ENCODE measurements around the gene KRTAP10-12.

Gene KRTAP10-12

DNA sequence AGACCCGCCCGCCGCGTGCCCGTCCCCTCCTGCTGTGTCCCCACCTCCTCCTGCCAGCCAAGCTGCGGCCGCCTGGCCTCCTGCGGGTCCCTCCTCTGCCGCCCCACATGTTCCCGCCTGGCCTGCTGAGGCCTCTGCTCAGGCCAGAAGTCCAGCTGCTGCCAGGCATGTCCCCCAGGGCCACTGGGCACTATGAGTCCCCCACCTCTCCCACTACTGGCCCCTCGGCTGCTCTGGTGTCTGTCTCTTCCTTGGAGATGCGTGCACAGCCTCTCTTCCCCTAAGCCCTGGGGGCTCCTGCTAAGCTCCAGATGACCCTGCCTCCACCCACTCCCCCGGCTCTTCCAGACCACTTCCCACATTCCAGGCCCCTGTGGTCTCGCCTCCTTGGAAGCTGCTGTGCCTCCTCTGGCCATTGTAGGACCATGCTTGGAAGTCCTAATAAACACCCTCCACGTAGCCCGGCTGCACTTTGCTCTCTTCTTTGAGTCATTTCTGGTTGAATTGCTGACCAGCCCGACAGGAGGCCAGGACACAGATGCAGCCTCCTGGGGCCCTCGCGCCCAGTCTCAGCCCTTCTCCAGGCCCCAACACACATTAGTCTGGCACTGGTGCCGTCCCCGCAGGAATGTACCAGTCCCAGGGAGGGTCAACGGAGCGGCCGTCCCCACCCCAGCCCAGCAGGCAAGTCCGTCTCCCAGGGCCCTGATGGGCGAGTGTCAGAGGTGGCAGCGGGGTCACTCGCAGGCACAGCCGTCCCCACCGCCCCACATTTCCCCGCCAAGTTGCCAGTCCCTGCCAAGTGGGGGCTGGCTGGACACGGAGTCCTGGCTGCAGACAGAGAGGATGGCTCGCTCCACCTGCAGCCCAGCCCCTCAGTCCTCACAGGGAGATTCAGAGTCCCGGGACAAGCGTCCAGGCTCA is 1.1 kb downstream of the KRTAP10-12 start:
- DNase-seq (ENCODE audit: low read depth, low spot score) = no peak

DNA sequence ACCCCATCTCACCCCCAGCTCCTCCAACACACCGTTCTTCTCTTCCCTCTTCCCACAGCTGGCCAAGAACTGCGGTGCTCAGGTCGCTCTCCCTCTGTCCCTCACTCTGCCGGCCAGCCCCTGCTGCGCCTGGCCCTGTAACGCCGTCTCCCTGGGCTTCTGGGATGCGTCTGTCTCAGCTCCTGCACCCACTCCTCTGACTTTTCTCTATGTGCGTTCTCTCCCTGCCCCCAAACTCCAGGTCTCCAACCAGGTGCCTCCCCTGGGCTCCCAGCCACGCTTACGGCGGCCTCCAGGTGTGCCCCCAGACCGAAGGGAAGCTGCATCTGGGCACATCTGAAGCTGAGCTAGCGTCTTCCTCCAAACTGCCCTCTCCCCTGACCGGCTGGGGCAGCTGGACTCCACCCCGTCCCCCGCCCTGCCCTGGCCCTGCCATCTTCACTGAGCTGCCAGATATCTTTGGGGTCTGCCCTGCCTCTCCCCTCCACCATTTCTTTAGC is 2.6 kb downstream of the KRTAP10-12 start:
- no peak for DNase-seq (ENCODE audit: low read depth, low spot score)

DNA sequence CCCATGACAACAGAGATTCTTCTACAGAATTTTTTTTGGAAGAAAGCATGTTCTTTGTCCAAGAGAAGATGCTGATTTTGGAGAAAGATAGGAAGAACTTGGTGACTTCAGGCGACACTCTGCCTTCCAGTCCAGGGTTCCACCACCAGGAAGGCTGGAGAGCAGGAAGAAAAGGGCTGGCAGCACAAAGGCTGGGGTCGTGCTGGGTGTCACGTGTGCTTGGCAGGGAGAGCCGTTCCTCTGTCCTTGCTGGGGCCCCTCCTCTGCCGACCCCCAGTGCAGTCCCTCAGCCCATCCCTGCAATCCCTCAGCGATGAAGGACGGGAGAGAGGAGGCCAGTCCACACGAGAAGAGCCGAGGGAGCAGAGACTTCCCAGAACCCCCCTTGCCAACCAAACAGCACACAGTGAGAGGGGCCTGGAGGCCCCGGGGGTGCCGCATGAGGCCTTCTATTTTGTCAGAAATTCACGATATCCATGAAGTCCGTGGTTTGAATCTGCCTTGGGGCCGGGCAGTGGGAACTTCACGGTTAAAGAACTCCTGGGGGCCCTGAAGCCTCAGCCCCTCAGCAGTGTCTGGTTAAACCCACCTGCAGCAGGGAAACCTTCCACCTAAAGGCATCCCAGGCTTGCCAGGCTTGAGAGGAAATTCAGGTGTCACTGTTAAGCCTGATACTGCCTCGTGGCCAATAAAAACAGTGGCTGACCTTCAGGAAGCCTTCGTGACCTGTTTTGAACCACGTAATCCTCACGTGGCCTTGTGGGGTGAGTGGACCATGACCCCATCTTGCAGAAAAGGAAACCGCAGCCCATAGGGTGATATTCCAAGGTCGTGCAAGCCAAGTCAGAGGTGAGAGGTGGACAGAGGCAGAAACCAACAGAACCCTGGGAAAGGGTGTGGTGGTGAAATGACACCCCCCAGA is 3.4 kb downstream of the KRTAP10-12 start:
- no peak for DNase-seq (ENCODE audit: low read depth, low spot score)

DNA sequence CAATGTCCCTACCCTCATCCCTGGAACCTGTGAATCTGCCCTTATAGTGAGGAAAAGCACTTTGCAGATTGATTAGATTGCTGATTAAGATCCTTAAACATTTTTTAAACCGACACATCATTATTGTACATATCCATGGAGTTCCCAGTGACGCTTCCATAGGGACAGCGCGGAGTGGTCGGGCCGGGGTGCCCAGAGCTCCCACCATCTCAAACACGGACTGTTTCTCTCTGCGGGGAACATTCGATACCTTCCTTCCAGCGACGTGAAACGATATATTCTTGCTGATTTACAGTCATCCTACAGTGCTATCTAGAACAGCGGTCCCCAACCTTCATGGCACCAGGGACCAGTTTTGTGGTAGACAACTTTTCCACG is 4.0 kb downstream of the KRTAP10-12 start:
- no peak for DNase-seq (ENCODE audit: low read depth, low spot score)

DNA sequence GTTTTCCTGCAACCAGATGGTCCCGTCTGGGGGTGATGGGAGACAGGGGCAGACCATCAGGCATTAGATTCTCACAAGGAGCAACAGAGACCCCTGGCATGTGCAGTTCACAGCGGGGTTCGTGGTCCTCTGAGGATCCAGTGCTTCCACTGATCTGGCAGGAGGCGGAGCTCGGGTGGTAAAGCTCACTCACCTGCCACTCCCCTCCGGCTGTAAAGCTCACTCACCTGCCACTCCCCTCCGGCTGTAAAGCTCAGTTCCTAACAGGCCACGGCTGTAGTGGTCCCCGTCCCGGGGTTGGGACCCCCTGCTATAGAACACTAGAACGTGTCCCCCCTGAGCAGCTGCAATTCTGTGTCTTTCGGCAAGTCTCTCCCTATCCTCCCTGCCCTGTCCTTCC is 4.6 kb downstream of the KRTAP10-12 start:
- no peak for DNase-seq (ENCODE audit: low read depth, low spot score)

DNA sequence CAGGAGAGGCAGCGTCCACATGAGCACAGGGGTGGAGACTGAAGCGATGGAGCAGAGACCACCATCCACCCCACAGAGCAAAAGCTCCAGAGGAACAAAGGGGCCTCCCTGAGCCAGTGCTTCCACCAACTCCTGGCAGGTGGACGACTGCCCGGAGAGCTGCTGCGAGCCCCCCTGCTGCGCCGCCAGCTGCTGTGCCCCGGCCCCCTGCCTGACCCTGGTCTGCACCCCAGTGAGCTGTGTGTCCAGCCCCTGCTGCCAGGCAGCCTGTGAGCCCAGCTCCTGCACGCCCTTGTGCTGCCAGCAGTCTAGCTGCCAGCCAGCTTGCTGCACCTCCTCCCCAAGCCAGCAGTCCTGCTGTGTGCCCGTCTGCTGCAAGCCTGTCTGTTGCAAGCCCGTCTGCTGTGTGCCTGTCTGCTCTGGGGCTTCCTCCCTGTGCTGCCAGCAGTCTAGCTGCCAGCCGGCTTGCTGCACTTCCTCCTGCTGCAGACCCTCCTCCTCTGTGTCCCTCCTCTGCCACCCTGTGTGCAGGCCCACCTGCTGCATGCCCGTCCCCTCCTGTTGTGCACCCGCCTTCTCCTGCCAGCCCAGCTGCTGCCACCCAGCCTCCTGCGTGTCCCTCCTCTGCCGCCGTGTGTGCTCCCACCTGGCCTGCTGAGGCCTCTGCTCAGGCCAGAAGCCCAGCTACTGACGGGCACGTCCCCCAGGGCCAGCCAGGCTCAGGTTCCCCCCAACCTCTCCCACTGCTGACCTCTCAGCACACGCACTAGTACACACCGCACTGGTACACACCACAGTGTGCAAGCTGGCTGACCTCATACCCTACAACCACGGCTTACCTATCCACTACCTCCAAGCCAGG is 5.4 kb downstream of the KRTAP10-12 start:
- DNase-seq (ENCODE audit: low read depth, low spot score) = no peak

DNA sequence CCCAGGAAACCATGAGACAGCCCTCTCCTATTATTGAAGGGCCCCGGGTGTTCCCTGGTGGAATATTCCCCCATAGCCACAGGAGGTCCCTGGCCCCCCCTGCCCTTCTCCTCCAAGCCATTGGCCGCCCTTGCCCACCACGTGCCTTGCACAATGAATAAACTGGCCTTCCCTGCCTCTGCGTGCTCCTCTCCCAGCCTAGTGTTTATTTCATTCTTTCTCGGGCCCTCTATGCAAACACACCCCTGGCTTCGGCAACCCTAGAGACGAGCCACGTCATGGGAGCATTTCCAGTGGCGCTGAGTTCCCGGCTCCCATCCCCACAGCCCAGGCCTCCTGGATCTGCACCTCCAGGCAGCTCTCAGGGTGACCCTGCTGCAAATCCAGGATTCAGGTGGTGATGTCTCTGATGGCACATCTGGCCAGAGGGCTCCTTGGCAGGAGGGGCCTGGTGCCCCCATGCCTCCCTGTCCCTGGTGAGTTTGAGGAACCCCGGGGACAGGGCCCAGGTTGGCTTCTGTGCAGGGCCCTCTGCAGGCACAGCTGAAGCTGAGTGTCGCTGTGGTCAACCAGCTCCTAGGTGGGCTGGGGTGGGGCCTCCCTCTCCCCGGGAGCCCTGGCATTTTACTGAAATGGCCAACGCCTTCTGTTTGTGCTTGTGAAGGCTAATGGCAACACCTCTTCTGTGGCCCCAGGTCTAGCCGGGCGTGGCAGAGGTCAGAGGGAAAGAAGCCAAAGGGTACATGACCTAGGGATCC is 6.2 kb downstream of the KRTAP10-12 start:
- no peak for DNase-seq (ENCODE audit: low read depth, low spot score)

DNA sequence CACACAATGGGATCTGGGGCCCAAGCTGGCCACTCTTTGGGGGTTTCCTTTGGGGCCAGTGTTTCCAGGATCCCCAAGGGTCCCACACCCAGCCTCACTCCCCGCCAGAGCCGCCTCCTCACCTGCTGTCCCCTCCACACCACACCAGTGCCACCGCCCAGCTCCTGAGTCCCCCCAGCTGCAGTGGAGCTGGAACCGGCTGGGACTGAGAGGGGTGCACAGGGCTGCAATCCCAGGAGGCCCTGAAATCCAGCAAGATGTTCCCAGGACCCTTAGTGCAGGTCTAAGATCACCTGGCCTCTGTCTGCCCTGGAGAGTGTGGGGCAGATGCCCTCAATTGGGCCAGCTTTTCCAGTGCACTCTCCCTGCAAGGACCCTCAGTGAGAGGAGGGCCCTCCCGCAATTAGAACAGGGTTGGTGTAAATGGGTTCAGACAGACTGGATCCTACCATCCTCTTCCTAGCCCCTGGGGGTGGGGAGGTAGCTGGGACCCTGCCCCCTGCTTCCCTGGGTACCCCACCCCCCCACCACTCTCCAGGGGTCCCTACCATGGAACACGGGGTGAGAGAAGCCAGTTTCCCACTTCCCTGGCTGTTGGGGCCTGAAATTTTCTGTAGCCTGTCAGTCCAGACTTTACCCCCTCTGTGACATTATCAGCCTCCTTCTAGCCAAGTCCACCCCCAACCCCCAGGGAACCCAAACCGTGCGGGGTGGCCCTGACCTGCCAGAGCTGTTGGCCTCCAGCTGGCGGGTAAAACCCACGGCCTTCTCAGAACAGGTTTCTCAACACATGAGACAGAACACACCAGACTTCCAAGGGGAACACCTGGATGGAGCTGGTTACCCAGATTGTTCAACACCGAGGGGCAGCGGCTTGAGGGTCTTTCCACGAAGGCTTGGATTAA is 7.0 kb downstream of the KRTAP10-12 start:
- no peak for DNase-seq (ENCODE audit: low read depth, low spot score)

DNA sequence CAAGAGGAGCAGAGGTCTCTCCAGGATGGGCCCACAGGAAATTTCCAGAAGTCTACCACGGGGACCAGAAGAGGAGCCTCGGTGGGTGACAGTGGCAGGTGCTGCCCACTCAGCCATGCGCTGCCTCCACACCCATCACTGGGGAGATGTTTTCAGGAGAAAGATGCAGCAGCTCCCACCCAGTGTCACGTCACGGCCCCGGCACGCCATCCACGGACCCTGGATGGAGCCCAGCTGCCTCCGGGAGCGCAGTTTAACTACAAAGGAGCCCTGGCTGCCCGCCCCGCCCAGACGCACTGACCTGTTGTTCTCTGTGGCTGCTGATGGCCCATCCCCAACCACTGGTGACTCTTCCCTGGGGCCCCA is 7.6 kb downstream of the KRTAP10-12 start:
- DNase-seq (ENCODE audit: low read depth, low spot score) = no peak

DNA sequence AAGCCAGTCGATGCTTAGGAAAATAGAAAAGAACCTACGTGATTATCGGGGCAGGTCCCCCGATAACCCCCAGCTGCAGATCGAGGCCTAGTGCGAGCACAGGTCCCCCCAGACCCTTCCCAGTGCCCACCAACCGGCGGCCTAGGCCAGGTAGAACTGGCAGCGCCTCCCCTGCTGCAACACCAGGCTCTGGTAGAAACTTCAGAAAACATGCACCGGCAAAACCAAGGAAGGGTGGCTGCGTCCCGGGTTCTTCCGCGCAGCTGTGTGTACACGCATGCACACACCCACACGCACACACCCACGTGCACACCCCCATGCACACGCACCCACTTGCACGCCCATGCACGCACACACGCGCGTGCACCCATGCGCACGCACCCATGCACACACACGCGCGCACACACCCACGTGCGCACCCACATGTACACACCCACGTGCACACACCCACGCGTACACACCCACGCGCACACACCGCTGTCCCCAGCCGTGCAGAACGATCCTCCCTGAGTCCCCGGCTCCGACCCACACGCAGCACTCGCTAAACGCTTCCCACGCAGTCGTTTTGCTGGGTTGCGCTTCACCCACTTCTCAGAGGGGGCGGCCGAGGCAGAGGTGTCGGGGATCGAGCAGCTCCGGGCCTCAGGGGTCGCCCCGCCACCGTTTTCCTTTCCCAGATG is 9.2 kb downstream of the KRTAP10-12 start:
- no peak for DNase-seq (ENCODE audit: low read depth, low spot score)

DNA sequence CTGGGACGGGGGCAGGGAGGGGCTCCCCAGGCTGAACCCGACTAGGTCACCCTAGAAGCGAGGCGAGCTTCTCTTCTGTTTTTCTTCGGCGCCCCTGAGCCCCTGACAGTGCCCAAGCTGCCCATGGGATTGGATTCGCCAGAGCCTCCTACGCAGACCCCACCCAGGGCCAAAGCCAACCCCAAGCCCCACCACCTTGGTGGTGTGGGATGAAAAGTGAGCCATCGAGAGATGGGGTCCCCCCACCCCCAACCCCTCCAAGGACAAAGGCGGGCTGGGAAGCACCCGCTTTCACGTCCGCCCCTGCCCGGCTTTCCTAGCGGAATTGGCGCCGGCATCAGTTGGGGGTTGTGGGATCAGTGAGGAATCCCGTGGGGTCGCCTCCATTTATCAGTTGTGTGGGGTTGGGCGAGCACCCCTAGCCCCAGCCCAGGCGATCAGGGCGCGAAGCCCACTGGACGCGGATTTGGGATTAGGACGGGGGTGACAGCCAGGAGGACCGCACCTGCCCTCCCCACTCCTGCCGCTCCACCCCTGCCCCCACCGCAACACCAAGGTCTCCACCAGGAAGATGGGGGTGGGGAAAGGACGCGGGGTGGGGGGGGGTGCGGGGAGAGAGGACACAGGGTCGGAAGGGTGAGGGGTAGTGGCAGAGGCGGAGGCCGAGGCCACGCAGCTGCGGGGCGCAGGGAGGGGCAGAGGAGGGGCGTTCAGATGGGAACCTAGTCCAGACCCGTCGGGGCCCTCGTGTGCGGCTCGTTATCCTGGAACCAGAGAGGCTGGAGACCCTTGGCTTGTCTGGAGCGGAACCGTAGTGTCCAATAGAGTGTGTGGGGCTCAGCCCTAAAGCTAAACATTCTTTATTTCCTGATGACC is 10.0 kb downstream of the KRTAP10-12 start:
- DNase-seq (ENCODE audit: low read depth, low spot score) = no peak

DNA sequence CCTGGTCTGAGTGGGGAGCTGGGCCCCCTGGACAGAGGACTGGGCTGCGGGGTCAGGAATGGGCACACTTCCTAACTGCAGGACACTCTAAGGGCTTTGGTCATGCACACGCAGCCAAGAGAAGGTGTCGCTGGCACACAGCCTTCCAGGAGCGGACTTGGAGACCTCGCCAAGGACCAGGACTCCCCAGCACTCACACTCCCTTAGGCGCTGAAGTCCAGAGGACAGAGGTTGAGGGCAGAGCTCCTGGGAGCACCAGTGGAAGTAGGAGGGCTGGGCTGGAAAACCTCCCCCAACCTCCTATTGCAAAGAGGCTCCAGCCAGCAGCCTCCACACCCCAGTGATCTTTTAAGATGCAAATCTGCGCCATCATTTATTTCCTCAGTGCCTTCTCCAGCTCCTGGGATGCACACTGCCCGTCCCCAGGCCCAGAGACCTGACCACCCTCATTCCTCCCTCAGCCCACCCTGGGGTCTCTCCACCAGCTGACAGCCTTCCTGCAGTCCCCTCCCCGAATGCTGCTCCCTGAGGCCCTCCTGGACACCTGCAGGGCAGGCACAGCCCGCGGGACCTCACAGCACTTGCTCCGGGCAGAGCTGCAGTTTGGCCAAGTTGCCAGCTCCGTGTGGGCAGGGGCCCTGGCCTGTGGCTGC is 11.4 kb downstream of the KRTAP10-12 start:
- no peak for DNase-seq (ENCODE audit: low read depth, low spot score)

DNA sequence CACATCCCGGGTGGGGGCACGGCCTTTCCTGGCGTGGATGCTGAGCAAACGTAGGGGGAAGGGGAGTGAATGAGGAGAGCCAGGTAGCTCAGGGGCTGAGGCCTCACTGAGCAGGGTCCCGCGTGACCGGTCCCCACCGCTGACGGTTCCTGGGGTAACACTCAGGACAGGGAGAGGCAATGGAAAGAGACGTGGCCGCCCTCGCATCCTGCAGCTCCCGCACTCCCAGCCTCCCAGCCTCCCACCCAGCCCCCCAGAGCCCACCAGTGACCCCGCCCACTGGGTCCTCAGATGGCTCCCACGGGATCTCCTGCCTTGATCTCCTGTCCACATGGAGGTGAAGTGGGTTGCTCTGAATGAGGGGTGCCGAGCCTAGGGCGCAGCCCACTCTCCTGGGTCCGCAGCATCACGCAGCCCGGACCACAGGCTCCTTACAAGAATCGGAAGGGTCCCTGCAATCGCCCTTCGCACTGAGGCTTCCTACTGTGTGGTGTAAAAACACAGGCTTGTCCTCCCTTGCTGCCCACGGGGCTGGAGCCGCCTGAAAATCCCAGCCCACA is 12.0 kb downstream of the KRTAP10-12 start:
- no peak for DNase-seq (ENCODE audit: low read depth, low spot score)

DNA sequence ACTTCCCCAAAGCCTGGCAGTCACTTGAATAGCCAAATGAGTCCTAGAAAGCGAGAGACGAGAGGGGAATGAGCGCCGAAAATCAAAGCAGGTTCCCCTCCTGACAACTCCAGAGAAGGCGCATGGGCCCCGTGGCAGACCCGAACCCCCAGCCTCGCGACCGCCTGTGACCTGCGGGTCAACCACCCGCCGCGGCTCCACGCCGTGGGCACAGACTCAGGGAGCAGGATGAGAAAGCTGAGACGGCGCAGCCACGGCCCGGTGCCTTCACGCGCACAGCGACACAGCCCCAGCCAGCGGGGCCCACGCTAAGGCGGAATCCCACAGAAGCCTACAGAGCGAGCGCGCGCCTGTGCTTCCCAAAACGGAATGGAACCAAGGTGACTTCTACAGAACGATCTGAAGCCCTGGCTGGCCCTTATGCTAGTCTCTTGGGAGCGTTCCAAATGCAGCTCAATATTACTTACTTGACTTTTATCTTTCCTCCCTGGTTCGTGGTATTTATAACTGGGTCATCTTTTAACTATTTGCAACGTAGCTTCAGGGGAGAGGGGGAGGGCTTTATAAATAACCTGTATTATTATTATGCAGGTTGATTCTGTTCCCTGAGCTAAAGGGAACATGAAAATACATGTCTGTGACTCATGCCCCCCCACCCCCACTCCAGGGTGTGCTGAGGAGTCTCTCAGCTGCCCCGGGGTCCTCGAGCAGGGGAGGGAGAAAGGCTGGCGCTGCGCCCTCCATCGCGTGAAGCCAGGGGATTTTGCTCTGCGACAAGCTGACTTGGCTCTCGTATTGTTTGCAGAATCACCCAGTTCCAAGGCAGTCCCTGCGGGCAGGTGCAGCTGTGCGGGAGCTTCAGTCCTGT is 12.7 kb downstream of the KRTAP10-12 start:
- DNase-seq (ENCODE audit: low read depth, low spot score) = no peak

DNA sequence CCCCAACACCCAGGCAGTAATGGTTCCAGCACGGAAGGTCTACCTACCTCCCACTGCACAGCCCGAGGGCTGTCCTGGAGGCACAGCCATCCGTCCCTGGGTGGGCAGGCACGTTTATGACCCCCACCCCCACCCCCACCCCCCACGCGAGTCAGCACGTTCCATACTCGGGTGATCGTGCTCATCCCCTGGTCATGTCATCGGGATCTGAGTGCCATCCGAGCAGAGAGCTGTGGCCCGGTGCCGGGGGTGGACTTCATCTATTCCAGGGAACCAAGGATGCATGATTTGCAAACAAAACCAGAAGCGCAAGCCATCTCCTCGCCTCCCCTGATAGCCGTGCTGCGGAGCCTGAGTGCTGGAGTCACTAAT is 13.3 kb downstream of the KRTAP10-12 start:
- DNase-seq (ENCODE audit: low read depth, low spot score) = no peak

DNA sequence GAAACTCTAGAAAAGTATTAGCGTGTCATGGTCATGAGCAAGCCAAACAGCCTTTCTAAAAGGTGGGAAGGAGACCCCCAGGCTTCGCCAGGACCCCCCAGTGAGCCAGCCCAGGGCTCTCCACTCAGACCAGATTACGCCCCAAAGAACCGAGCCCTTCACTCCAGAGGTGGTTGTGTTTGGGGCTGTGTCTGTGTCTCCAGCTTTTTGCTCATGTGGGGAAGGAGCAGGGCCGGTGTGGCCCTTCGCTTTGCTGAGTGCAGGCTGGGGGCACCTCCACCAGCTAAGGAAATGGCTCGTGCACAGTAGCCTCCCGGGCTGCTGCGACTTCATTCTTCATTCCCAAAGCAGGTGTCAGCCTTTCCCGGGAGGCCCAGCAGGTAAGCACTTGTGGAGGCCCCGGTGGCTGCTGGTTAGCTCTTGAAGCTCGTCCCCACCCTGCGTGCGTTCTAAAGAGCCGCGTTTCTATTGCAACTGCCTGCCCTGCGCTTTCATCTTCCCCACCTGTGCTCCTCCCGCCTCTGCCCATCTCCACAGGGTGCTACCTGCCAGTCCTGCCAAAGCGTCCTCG is 13.9 kb downstream of the KRTAP10-12 start:
- no peak for DNase-seq (ENCODE audit: low read depth, low spot score)
